ENCODE data around the gene SH3BP4.

DNA sequence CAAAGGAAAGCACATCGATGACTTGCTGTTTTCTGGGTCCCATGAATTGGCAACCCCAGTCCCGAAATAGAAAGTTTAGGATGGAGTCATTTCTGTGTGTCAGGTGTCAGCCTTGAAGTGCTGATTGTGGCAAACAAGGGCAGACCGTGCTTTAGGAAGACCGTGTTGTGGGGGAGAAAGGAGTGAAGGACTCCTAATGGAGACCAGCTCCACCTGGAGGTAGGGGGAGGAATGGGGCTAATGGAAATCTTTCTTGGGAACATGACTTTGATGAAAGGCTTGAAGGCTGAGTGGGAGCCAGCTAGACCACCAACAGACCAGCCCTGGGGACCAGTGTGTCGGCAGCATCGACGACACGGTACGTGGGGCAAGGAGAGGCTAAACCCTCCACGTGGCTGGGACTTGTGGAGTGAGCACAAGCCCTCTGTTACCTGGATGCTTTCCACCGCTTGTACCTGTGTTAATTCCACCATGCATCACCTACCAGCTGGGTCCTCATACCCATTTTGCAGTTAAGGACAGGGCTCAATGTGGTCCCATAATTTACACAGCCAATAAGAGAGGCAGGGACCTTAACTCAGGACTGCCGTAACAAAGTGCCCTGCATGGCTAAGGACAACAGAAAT, 104.2 kb downstream of the SH3BP4 start:
- no peak for TF ChIP-seq EZH2 (IDR thresholded peaks at IDR 0.05)
- TF ChIP-seq POLR2AphosphoS5 (IDR thresholded peaks at IDR 0.05; ENCODE audit: borderline replicate concordance, low read depth, low read length), result no peak
- no peak for TF ChIP-seq FOXP2 (optimal IDR thresholded peaks at IDR 0.05; ENCODE audit: control extremely low read depth, extremely low read length, insufficient read depth)
